ENCODE results near the gene ZSWIM3.

The ZSWIM3 gene

GRCh38 chr20:45920462-45921336 lies 63.3 kb downstream of the ZSWIM3 start:
- H3K4me2 ChIP-seq (ENCODE audit: low read depth, low read length, poor library complexity, severe bottlenecking): no peak overlapping the region
- H3K9me3 ChIP-seq (ENCODE audit: insufficient read depth, low read depth, low read length): no peaks in the 10 kb centered on the region
- no peaks in the 10 kb centered on the region for H3K4me1 ChIP-seq (ENCODE audit: insufficient read depth, low read length, poor library complexity, severe bottlenecking)
- no peaks in the 10 kb centered on the region for H3K9me2 ChIP-seq (replicated peaks; ENCODE audit: low read depth, low read length)
- H3K27me3 ChIP-seq (ENCODE audit: insufficient read depth, low read length, poor library complexity, severe bottlenecking): no peaks in the 10 kb centered on the region
- no peak for TF ChIP-seq EZH2phosphoT487 (IDR thresholded peaks at IDR 0.05; ENCODE audit: borderline replicate concordance)
- TF ChIP-seq CTCF (conservative IDR thresholded peaks at IDR 0.05; ENCODE audit: low read length): no peak
- H3F3A ChIP-seq (ENCODE audit: low read depth): no peaks in the 10 kb centered on the region
- no peak overlapping the region for H3K9ac ChIP-seq (ENCODE audit: low read depth, low read length, poor library complexity, severe bottlenecking)
- no peaks in the 10 kb centered on the region for H4K20me1 ChIP-seq (ENCODE audit: insufficient read depth, low read length, poor library complexity, severe bottlenecking)
- no peak overlapping the region for H3K4me3 ChIP-seq (ENCODE audit: low read length, poor library complexity, severe bottlenecking)
- no peaks in the 10 kb centered on the region for H3K79me2 ChIP-seq (ENCODE audit: insufficient read depth, low read length)
- H3K36me3 ChIP-seq (ENCODE audit: insufficient read depth, low read length): no peaks in the 10 kb centered on the region
- H2AFZ ChIP-seq (ENCODE audit: low read length): no peak overlapping the region

DNA sequence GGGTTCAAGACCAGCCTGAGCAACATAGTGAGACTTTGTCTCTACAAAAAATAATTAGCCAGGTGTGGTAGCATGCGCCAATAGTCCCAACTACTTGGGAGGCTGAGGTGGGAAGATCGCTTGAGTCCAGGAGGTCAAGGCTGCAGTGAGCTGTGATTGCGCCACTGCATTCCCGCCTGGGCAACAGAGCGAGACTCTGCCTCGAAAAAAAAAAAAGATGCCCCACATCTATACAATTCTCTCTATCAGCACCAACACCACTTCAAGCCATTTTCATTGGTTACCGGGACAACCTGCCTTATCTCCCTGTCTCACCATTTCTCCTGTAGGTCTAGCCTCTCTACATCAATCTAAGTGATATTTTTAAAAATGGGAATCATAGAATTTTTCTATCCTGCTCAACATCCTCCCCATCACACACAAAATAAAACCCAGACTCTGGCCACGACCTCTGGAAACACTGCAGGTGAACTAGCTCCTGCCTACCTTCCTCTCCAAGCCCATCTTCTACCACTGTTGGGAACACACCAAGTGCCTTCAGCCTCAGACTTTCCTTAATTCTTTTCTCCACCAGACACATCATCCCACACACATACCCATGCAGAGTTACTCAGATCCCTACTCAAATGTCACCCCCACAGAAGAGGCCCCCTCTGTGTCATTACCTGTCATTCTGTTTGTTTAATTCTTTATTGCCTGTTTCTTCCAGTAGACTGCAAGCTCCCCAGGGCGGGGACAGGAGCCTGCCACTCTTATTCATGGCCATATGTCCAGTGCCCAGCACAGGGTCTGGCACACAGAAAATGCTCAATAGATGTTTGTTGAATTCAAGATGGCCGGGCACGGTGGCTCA lies 64.1 kb downstream of the ZSWIM3 start:
- Histone ChIP-seq H4K20me1 (ENCODE audit: insufficient read depth, low read length, poor library complexity, severe bottlenecking) (no peaks in the 10 kb centered on the region), H3K27me3 (ENCODE audit: insufficient read depth, low read length, poor library complexity, severe bottlenecking) (no peaks in the 10 kb centered on the region), H3F3A (ENCODE audit: low read depth) (no peaks in the 10 kb centered on the region), H3K4me1 (ENCODE audit: insufficient read depth, low read length, poor library complexity, severe bottlenecking) (no peaks in the 10 kb centered on the region), H3K4me2 (ENCODE audit: low read depth, low read length, poor library complexity, severe bottlenecking) (no peak overlapping the region), H2AFZ (ENCODE audit: low read length) (no peak overlapping the region), H3K79me2 (ENCODE audit: insufficient read depth, low read length) (no peaks in the 10 kb centered on the region), H3K9ac (ENCODE audit: low read depth, low read length, poor library complexity, severe bottlenecking) (no peak overlapping the region), H3K36me3 (ENCODE audit: insufficient read depth, low read length) (no peaks in the 10 kb centered on the region), H3K4me3 (ENCODE audit: low read length, poor library complexity, severe bottlenecking) (no peak overlapping the region), H3K9me2 (replicated peaks; ENCODE audit: low read depth, low read length) (no peaks in the 10 kb centered on the region), H3K9me3 (ENCODE audit: insufficient read depth, low read depth, low read length) (no peaks in the 10 kb centered on the region)
- no peak for TF ChIP-seq CTCF (conservative IDR thresholded peaks at IDR 0.05; ENCODE audit: low read length)
- TF ChIP-seq EZH2phosphoT487 (IDR thresholded peaks at IDR 0.05; ENCODE audit: borderline replicate concordance): no peak

- Histone ChIP-seq H3K4me1 (ENCODE audit: insufficient read depth, low read length, poor library complexity, severe bottlenecking) (no peaks in the 10 kb centered on the region), H3K79me2 (ENCODE audit: insufficient read depth, low read length) (no peaks in the 10 kb centered on the region), H3K9me2 (replicated peaks; ENCODE audit: low read depth, low read length) (no peaks in the 10 kb centered on the region), H3K36me3 (ENCODE audit: insufficient read depth, low read length) (no peaks in the 10 kb centered on the region), H3K4me2 (ENCODE audit: low read depth, low read length, poor library complexity, severe bottlenecking) (no peak overlapping the region), H2AFZ (ENCODE audit: low read length) (no peak overlapping the region), H3K9ac (ENCODE audit: low read depth, low read length, poor library complexity, severe bottlenecking) (no peak overlapping the region), H3K9me3 (ENCODE audit: insufficient read depth, low read depth, low read length) (no peaks in the 10 kb centered on the region), H3K27me3 (ENCODE audit: insufficient read depth, low read length, poor library complexity, severe bottlenecking) (no peaks in the 10 kb centered on the region), H4K20me1 (ENCODE audit: insufficient read depth, low read length, poor library complexity, severe bottlenecking) (no peaks in the 10 kb centered on the region), H3F3A (ENCODE audit: low read depth) (no peaks in the 10 kb centered on the region), H3K4me3 (ENCODE audit: low read length, poor library complexity, severe bottlenecking) (no peak overlapping the region)
- TF ChIP-seq CTCF (conservative IDR thresholded peaks at IDR 0.05; ENCODE audit: low read length) (no peak), EZH2phosphoT487 (IDR thresholded peaks at IDR 0.05; ENCODE audit: borderline replicate concordance) (no peak)
Observed at GRCh38 chr20:45924391-45925261, 67.2 kb downstream of the ZSWIM3 start.
